Activated CD4-positive, CD25-positive, alpha-beta regulatory T cell (primary cell): ENCODE measurements around the gene ZDHHC11.
"Not testable (repeated sequence)": the region's sequence is repeated elsewhere in the genome, so short reads cannot be mapped to it uniquely, and the experiment has no call there.

Source experiments
- DNase-seq, 4 experiments: peaks; one replicate each; lab custom pipeline; 2025; lab: John Stamatoyannopoulos, UW

Gene ZDHHC11

DNA sequence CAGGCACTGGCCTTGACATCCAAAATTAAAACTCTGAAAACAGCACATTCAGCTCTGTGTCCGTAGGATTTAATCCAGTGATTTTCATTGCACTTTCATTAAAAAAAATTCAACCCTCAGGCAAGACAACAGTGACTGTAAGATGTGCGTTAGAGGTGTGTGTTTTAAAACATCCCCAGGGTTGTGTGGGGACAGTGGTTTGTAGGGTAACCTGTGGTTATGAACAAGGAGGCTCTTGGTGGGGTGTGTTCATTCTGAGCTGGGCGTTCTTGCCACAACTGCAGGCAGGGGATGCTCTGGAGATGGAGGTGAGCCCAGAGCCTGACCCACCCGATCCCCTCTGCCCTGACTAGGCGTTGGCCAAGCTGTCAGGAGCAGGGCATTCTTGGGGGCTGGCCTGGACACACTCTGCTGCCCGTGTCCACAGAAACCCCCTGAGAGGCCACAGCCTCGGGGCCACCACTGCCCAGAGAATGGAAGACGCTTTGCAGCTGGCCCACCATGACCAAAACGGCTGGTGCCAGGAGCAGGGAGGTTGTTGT is 103.4 kb downstream of the ZDHHC11 start:
- DNase-seq, result not testable (repeated sequence)

DNA sequence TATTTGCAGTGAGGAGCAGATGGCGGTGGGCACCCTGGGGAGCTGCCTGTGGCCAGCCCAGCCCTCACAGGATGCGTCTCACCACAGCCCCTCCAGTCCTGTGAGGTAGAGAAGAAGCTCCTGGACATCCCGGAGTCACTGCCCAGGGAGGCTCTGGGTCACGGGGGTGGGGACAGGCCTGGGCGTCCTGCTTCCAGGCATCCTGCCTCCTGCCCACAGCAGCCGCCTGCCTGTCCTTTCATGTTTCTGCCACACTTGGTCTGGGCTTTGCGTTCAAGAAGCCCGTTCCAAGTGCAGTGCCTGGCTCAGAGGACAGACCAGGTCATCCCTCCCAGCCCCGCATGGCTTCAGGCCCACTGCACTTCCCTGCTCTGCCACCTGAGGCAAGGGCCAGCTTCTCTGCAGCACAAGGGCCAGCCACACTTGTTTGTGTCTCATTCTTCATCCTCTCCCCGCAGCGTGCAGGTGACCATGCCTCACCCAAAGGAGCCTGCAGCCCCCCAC is 104.5 kb downstream of the ZDHHC11 start:
- no peak for DNase-seq
